ENCODE measurements around the gene SOCS3.
"Not testable (repeated sequence)": the region's sequence is repeated elsewhere in the genome, so short reads cannot be mapped to it uniquely, and the experiment has no call there.

The SOCS3 gene

GRCh38 chr17:78349891-78350642, 9.8 kb downstream of the SOCS3 start:
- no peak for DNase-seq (ENCODE audit: low read depth in 2 of 2)

- DNase-seq (ENCODE audit: low read depth in 2 of 2): no peak
Measured at GRCh38 chr17:78348055-78348770, 11.7 kb downstream of the SOCS3 start.

GRCh38 chr17:78347453-78347852, 12.4 kb downstream of the SOCS3 start:
- DNase-seq (ENCODE audit: low read depth in 2 of 2): no peak

GRCh38 chr17:78346605-78347250, 13.1 kb downstream of the SOCS3 start:
- DNase-seq (ENCODE audit: low read depth in 2 of 2): no peak

- no peak for DNase-seq (ENCODE audit: low read depth in 2 of 2)
Measured at GRCh38 chr17:78345791-78346494, 13.9 kb downstream of the SOCS3 start.

GRCh38 chr17:78345172-78345571, 14.7 kb downstream of the SOCS3 start:
- DNase-seq (ENCODE audit: low read depth in 2 of 2): no peak

GRCh38 chr17:78344666-78345065, 15.2 kb downstream of the SOCS3 start:
- DNase-seq (ENCODE audit: low read depth in 2 of 2): no peak

GRCh38 chr17:78343543-78344201, 16.2 kb downstream of the SOCS3 start:
- no peak for DNase-seq (ENCODE audit: low read depth in 2 of 2)

GRCh38 chr17:78343187-78343542, 16.7 kb downstream of the SOCS3 start:
- DNase-seq (ENCODE audit: low read depth in 2 of 2): no peak

- no peak for DNase-seq (ENCODE audit: low read depth in 2 of 2)
Measured at GRCh38 chr17:78342449-78343186, 17.3 kb downstream of the SOCS3 start.

- no peak for DNase-seq (ENCODE audit: low read depth in 2 of 2)
Measured at GRCh38 chr17:78341559-78342448, 18.1 kb downstream of the SOCS3 start.

GRCh38 chr17:78340183-78340955, 19.5 kb downstream of the SOCS3 start:
- no peak for DNase-seq (ENCODE audit: low read depth in 2 of 2)

GRCh38 chr17:78338486-78339259, 21.2 kb downstream of the SOCS3 start:
- no peak for DNase-seq (ENCODE audit: low read depth in 2 of 2)

GRCh38 chr17:78337244-78338109, 22.4 kb downstream of the SOCS3 start:
- DNase-seq (ENCODE audit: low read depth in 2 of 2): no peak

- no peak for DNase-seq (ENCODE audit: low read depth in 2 of 2)
Measured at GRCh38 chr17:78335209-78335608, 24.7 kb downstream of the SOCS3 start.

- no peak for DNase-seq (ENCODE audit: low read depth in 2 of 2)
Measured at GRCh38 chr17:78332991-78333390, 26.9 kb downstream of the SOCS3 start.

- DNase-seq (ENCODE audit: low read depth in 2 of 2): not testable (repeated sequence)
Measured at GRCh38 chr17:78331355-78331754, 28.5 kb downstream of the SOCS3 start.

All from stimulated activated CD4-positive, alpha-beta T cell treated with anti-CD3 and anti-CD28 coated beads, Interleukin-1b, Interleukin-23, amount 100 ng/mL, for 1 hour (primary cell).